Mucosa of descending colon (tissue), 3 donors: Measurements from ENCODE around the gene BCL2L13. TPM values are rescaled to one million over a fixed set of nuclear protein-coding genes. Genes with fewer than 3 reads are reported as not detected.
A peak's percentile ranks its signal among the peaks of the same experiment; 100 is the strongest.
"Not testable (repeated sequence)": the region's sequence is repeated elsewhere in the genome, so short reads cannot be mapped to it uniquely, and the experiment has no call there.

Experiments
- ATAC-seq: fragments of 200-7000 bp; cut with Tn5 transposase; one replicate; pipeline ENCODE4 v1.9.1; 2020; ENCODE audit warnings: mild to moderate bottlenecking, moderate library complexity
- DNase-seq, 3 donors: peaks; one replicate each; pipeline ENCODE4 v3.0.0-alpha.2; 2020
- H3K36me3 ChIP-seq: fragments of 200-600 bp; one replicate; pipeline ENCODE4 v1.8.0; 2021; ENCODE audit warnings: low read depth, mild to moderate bottlenecking
- H3K4me1 ChIP-seq: fragments of 200-600 bp; one replicate; pipeline ENCODE4 v1.8.0; 2021; ENCODE audit warnings: low read depth, mild to moderate bottlenecking
- H3K4me3 ChIP-seq: fragments of 200-600 bp; one replicate; pipeline ENCODE4 v1.8.0; 2021; ENCODE audit warnings: mild to moderate bottlenecking
- H3K9me3 ChIP-seq: fragments of 200-600 bp; one replicate; pipeline ENCODE4 v1.8.0; 2021; ENCODE audit warnings: mild to moderate bottlenecking
- intact Hi-C, 2 donors: fragments of 100-400 bp; cut with DNase I in 1 of 2; cut with micrococcal nuclease in 1 of 2; formaldehyde crosslinking; loops; one replicate each; pipeline versions ENCODE4 v1.11.0 to v1.11.1; 2022; cut with DNase I, micrococcal nuclease
- total RNA-seq, 3 donors: library from RNA; stranded (reverse); fragmentation: NEBNext Ultra II Directional in 2 of 3; extraction: Animal tissue kit (Norgen Biotek cat#: 25700) in 2 of 3; gene quantifications; one replicate each; pipeline versions ENCODE4 v1.2.1 to v1.2.4, GENCODE V29; 2021 to 2023
- TF ChIP-seq, protein P1 (sequence below): fragments of 200-600 bp; IDR thresholded peaks from one replicate; pipeline ENCODE4 v1.8.0; 2022; ENCODE audit warnings: antibody characterized with exemption, mild to moderate bottlenecking
- donor health status: DM: no; HTN: no; CAD: no; lungs with moderate emphysema.
- donor health status: DM: no; HTN: no; CAD: no.
- donor health status: DM: no; HTN: yes; CAD: no.

The BCL2L13 gene
- total RNA-seq, 3 donors from 2014 or later = 47.2 to 61.2 (median 57.3) TPM

- intact Hi-C loops = no loop called here
- DNase-seq = no peak
- no peak for ATAC-seq
- peaks cover 9% of the 10 kb centered on the region for H3K4me1 ChIP-seq
- H3K36me3 ChIP-seq = no peaks in the 10 kb centered on the region
- TF ChIP-seq, protein P1, sequence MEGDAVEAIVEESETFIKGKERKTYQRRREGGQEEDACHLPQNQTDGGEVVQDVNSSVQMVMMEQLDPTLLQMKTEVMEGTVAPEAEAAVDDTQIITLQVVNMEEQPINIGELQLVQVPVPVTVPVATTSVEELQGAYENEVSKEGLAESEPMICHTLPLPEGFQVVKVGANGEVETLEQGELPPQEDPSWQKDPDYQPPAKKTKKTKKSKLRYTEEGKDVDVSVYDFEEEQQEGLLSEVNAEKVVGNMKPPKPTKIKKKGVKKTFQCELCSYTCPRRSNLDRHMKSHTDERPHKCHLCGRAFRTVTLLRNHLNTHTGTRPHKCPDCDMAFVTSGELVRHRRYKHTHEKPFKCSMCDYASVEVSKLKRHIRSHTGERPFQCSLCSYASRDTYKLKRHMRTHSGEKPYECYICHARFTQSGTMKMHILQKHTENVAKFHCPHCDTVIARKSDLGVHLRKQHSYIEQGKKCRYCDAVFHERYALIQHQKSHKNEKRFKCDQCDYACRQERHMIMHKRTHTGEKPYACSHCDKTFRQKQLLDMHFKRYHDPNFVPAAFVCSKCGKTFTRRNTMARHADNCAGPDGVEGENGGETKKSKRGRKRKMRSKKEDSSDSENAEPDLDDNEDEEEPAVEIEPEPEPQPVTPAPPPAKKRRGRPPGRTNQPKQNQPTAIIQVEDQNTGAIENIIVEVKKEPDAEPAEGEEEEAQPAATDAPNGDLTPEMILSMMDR = no peak
- no peak overlapping the region for H3K4me3 ChIP-seq
- H3K9me3 ChIP-seq = no peaks in the 10 kb centered on the region
Observed at GRCh38 chr22:17634696-17635095, 3.9 kb upstream of the BCL2L13 start.

GRCh38 chr22:17636850-17637249 is 1.7 kb upstream of the BCL2L13 start:
- DNase-seq, H3K4me3 ChIP-seq, H3K36me3 ChIP-seq, intact Hi-C loops, H3K9me3 ChIP-seq, ATAC-seq: not testable (repeated sequence)
- peaks cover 14% of the 10 kb centered on the region for H3K4me1 ChIP-seq

GRCh38 chr22:17637490-17638181 is 921 bp upstream of the BCL2L13 start:
- intact Hi-C loops = no loop called here
- ATAC-seq = peak; percentile 1
- DNase-seq = no peak

GRCh38 chr22:17638182-17638431 is 450 bp upstream of the BCL2L13 start:
- no peaks in the 10 kb centered on the region for H3K9me3 ChIP-seq

More at GRCh38 chr22:17637490-17638181, 921 bp upstream of the BCL2L13 start:
- TF ChIP-seq, protein P1 = no peak
- peaks cover 14% of the 10 kb centered on the region for H3K4me1 ChIP-seq
- peak overlapping the region; percentile 85 for H3K4me3 ChIP-seq
- no peaks in the 10 kb centered on the region for H3K9me3 ChIP-seq
- no peaks in the 10 kb centered on the region for H3K36me3 ChIP-seq

GRCh38 chr22:17639247-17639741 is 737 bp downstream of the BCL2L13 start:
- intact Hi-C loops = no loop called here
- no peaks in the 10 kb centered on the region for H3K9me3 ChIP-seq
- peaks cover 14% of the 10 kb centered on the region for H3K4me1 ChIP-seq
- ATAC-seq (peak; percentile 67), DNase-seq (peak in 1 of 3 donors; percentile 70)
- TF ChIP-seq, protein P1 = no peak
- H3K36me3 ChIP-seq = no peaks in the 10 kb centered on the region
- peak overlapping the region; percentile 85 for H3K4me3 ChIP-seq

More at GRCh38 chr22:17638182-17638431, 450 bp upstream of the BCL2L13 start:
- DNase-seq (no peak), ATAC-seq (peak; percentile 59)
- TF ChIP-seq, protein P1 = no peak
- intact Hi-C loops = no loop called here
- Histone ChIP-seq H3K4me1 (peaks cover 14% of the 10 kb centered on the region), H3K4me3 (peak overlapping the region; percentile 85), H3K36me3 (no peaks in the 10 kb centered on the region)

DNA sequence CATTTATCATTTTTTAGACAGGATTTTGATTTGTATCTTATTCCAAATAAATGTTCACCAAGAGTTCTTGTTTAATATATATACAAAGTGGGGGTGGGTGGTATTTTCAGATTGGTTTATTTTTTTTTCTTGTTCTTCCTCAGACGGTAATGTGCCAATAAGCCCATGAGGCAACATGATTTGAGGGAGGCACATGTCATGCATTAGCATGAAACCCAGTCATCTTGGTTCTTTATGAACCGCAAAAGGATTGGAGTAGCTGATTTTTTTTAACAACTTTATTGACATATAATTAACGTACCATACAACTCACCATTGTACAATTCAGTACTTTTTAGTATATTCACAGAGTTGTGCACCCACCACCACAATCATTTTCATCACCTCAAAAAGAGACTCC is 2.7 kb downstream of the BCL2L13 start:
- TF ChIP-seq, protein P1 = no peak
- Histone ChIP-seq H3K9me3 (no peaks in the 10 kb centered on the region), H3K4me3 (no peak overlapping the region), H3K36me3 (no peaks in the 10 kb centered on the region), H3K4me1 (peaks cover 14% of the 10 kb centered on the region)
- no peak for DNase-seq
- ATAC-seq = no peak
- intact Hi-C loops = no loop called here

GRCh38 chr22:17642357-17642756 is 3.8 kb downstream of the BCL2L13 start:
- ATAC-seq, H3K4me3 ChIP-seq, intact Hi-C loops, DNase-seq, H3K9me3 ChIP-seq, H3K36me3 ChIP-seq: not testable (repeated sequence)
- H3K4me1 ChIP-seq = peaks cover 12% of the 10 kb centered on the region
